HEK293T (cell line): ENCODE measurements around the gene SPIN2B.

Experiments used
- CTCF ChIA-PET: fragments of 350-600 bp; formaldehyde crosslinking; extraction: SDS; loops from one replicate; lab custom pipeline; 2021; ENCODE audit warnings: antibody characterized with exemption, inconsistent platforms; lab: Yijun Ruan, JAX
- POLR2A ChIA-PET: fragments of 350-600 bp; formaldehyde crosslinking; extraction: SDS; loops from one replicate; lab custom pipeline; 2020; ENCODE audit warnings: antibody characterized with exemption, inconsistent platforms; lab: Yijun Ruan, JAX
- DNase-seq: peaks from one replicate; pipeline ENCODE4 v3.0.0; 2012; ENCODE audit warnings: mixed read lengths; ENCODE audit errors: extremely low spot score
- ARNT ChIP-seq: fragments of 450-650 bp; IDR thresholded peaks from 2 replicates; pipeline ENCODE4 v1.6.1; 2017; ENCODE audit warnings: mild to moderate bottlenecking
- BHLHE40 ChIP-seq: fragments of 450-650 bp; IDR thresholded peaks from 2 replicates; pipeline ENCODE4 v1.6.1; 2016; ENCODE audit warnings: mild to moderate bottlenecking, moderate library complexity, borderline replicate concordance
- CTBP1 ChIP-seq: fragments of 450-650 bp; IDR thresholded peaks from 2 replicates; pipeline ENCODE4 v1.6.1; 2016; ENCODE audit warnings: borderline replicate concordance
- ELF4 ChIP-seq: fragments of 450-650 bp; IDR thresholded peaks from 2 replicates; pipeline ENCODE4 v1.6.1; 2017; ENCODE audit warnings: antibody characterized with exemption
- FOXA1 ChIP-seq: fragments of 450-650 bp; IDR thresholded peaks from 2 replicates; pipeline ENCODE4 v1.6.1; 2016; ENCODE audit warnings: mild to moderate bottlenecking
- FOXK2 ChIP-seq: fragments of 450-650 bp; IDR thresholded peaks from 2 replicates; pipeline ENCODE4 v1.6.1; 2016; ENCODE audit warnings: mild to moderate bottlenecking
- FOXM1 ChIP-seq: fragments of 450-650 bp; IDR thresholded peaks from 2 replicates; pipeline ENCODE4 v1.6.1; 2017; ENCODE audit warnings: mild to moderate bottlenecking, borderline replicate concordance
- HDGF ChIP-seq: fragments of 450-650 bp; IDR thresholded peaks from 2 replicates; pipeline ENCODE4 v1.6.1; 2017; ENCODE audit warnings: antibody characterized with exemption, borderline replicate concordance
- L3MBTL2 ChIP-seq: fragments of 450-650 bp; conservative IDR thresholded peaks from 2 replicates; pipeline ENCODE4 v1.6.1; 2016; ENCODE audit warnings: mild to moderate bottlenecking
- LEF1 ChIP-seq: fragments of 450-650 bp; IDR thresholded peaks from 2 replicates; pipeline ENCODE4 v1.6.1; 2017; ENCODE audit warnings: mild to moderate bottlenecking, borderline replicate concordance
- NFRKB ChIP-seq: fragments of 450-650 bp; IDR thresholded peaks from 2 replicates; pipeline ENCODE4 v1.6.1; 2016; ENCODE audit warnings: mild to moderate bottlenecking, moderate library complexity
- SP1 ChIP-seq: fragments of 450-650 bp; IDR thresholded peaks from 2 replicates; pipeline ENCODE4 v1.6.1; 2017
- SUZ12 ChIP-seq: fragments of 450-650 bp; IDR thresholded peaks from 2 replicates; pipeline ENCODE4 v1.6.1; 2016; ENCODE audit warnings: mild to moderate bottlenecking
- TARDBP ChIP-seq: fragments of 450-650 bp; IDR thresholded peaks from 2 replicates; pipeline ENCODE4 v1.6.1; 2016
- ZNF384 ChIP-seq: fragments of 450-650 bp; IDR thresholded peaks from 2 replicates; pipeline ENCODE4 v1.6.1; 2016
- TF ChIP-seq, protein P1 (sequence below): fragments of 450-650 bp; IDR thresholded peaks from 2 replicates; pipeline ENCODE4 v1.6.1; 2016

Gene SPIN2B

GRCh38 chrX:57074458-57074857, 46.9 kb downstream of the SPIN2B start:
- no peak for DNase-seq
- TF ChIP-seq TARDBP (no peak), ELF4 (no peak), FOXK2 (no peak), LEF1 (no peak), BHLHE40 (no peak)
- CTCF ChIA-PET = no interaction called here
- POLR2A ChIA-PET = no interaction called here

DNA sequence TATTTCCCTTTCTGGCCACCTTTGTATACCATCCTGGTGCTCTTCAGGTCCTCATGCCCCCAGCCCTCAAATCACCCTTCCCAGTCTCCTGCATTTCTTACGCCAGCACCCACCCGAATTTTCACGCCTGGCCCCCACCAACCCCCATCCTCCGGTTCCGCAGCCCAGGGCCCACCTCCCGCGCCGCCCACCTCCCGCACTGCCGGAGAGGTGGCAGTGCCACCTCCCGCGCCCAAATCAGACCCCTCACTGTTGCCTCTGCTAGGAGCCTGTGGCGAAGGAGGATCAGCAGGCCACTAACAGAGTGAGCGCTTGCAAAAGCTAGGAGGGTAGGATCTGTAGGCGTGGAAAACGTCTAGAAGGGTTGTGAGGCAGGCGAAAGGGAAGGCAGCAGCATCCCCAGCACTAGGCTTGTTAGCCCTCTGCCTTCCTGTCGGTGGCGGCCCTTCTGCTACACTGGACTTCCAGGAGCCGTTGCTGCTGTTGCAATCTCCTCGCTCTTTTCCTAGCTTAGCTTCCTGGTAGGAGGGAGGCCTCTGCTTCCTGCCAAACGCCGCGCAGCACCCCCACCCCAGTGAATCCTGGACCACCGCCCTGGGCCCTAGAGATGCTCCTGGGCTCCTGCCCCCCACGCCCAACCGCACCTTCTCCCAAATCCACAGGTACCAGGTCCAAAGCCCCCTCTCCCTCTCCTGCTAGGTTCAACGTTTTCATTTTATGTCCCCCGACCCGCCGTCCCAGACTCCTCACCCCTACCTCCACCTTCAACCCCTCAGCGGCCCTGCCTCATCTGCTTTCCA, 51.0 kb downstream of the SPIN2B start:
- no peak for TF ChIP-seq HDGF
- no peak for TF ChIP-seq FOXK2
- TF ChIP-seq L3MBTL2 = no peak
- no peak for TF ChIP-seq SUZ12
- TF ChIP-seq LEF1 = no peak
- TF ChIP-seq CTBP1 = no peak
- TF ChIP-seq ZNF384 = no peak
- TF ChIP-seq FOXM1 = no peak
- TF ChIP-seq ELF4 = no peak
- TF ChIP-seq NFRKB = no peak
- no peak for TF ChIP-seq ARNT
- no peak for TF ChIP-seq SP1
- TF ChIP-seq FOXA1 = no peak
- TF ChIP-seq, protein P1, sequence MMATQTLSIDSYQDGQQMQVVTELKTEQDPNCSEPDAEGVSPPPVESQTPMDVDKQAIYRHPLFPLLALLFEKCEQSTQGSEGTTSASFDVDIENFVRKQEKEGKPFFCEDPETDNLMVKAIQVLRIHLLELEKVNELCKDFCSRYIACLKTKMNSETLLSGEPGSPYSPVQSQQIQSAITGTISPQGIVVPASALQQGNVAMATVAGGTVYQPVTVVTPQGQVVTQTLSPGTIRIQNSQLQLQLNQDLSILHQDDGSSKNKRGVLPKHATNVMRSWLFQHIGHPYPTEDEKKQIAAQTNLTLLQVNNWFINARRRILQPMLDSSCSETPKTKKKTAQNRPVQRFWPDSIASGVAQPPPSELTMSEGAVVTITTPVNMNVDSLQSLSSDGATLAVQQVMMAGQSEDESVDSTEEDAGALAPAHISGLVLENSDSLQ = no peak
- DNase-seq = no peak
- CTCF ChIA-PET = no interaction called here
- POLR2A ChIA-PET = no interaction called here
